ENCODE results near the gene PEBP1.

DNA sequence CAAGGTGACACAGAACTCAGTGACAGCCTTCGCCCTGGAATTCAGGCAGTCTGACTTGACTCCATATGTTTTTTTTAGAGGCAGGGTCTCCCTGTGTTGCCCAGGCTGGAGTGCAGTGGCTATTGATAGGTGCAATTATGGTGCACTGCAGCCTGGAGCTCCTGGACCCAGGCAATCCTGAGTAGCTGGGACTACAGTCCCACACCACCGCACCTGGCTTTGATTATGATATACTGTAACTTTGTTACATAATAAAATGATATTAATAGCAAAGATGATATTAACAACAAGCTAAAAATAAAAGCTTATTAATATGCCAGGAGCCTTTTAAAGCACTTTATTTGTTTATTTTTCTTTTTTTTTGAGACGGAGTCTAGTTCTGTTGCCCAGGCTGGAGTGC lies 41.9 kb upstream of the PEBP1 start:
- TF ChIP-seq CTCF (conservative IDR thresholded peaks at IDR 0.05; ENCODE audit: low read depth, low read length) = no peak
- no peak for TF ChIP-seq EZH2phosphoT487 (IDR thresholded peaks at IDR 0.05; ENCODE audit: borderline replicate concordance, low read length)

Data from PC-3 (cell line).